GM23338 (cell line): Measurements from ENCODE around the gene C1QTNF7. TPM values are rescaled to one million over a fixed set of nuclear protein-coding genes. Genes with fewer than 3 reads are reported as not detected.

Source experiments
- ATAC-seq: fragments of 200-7000 bp; cut with Tn5 transposase; 3 replicates; pipeline ENCODE4 v1.9.1; 2020
- DNase-seq: peaks from one replicate; pipeline ENCODE4 v3.0.0-alpha.2; 2015; ENCODE audit warnings: low spot score
- H2AFZ ChIP-seq: fragments of 200-600 bp; sonication (generic); 2 replicates; pipeline ENCODE4 v1.8.0; 2016; ENCODE audit warnings: antibody characterized with exemption, mild to moderate bottlenecking, moderate library complexity
- H3F3A ChIP-seq: fragments of 200-600 bp; sonication (generic); replicated peaks from 2 replicates; pipeline ENCODE4 v1.8.0; 2017; ENCODE audit warnings: antibody characterized with exemption, mixed run types, low read depth
- H3K27ac ChIP-seq: fragments of 200-600 bp; sonication (generic); 2 replicates; pipeline ENCODE4 v1.6.1; 2016; ENCODE audit warnings: low read depth
- H3K27me3 ChIP-seq: fragments of 200-600 bp; sonication (generic); 2 replicates; pipeline ENCODE4 v1.8.0; 2016; ENCODE audit warnings: mild to moderate bottlenecking, mixed run types, moderate library complexity; ENCODE audit not compliant: insufficient read depth
- H3K36me3 ChIP-seq: fragments of 200-600 bp; sonication (generic); 2 replicates; pipeline ENCODE4 v1.8.0; 2016; ENCODE audit warnings: mild to moderate bottlenecking; ENCODE audit not compliant: insufficient read depth
- H3K4me1 ChIP-seq: fragments of 200-600 bp; sonication (generic); 2 replicates; pipeline ENCODE4 v1.8.0; 2016; ENCODE audit warnings: mild to moderate bottlenecking, moderate library complexity; ENCODE audit not compliant: insufficient read depth
- H3K4me2 ChIP-seq: fragments of 200-600 bp; sonication (generic); 2 replicates; pipeline ENCODE4 v1.7.1; 2017; ENCODE audit warnings: mixed run types
- H3K4me3 ChIP-seq: fragments of 200-600 bp; sonication (generic); 2 replicates; pipeline ENCODE4 v1.6.1; 2016; ENCODE audit warnings: mixed run types
- H3K79me2 ChIP-seq: fragments of 200-600 bp; sonication (generic); replicated peaks from 2 replicates; pipeline ENCODE4 v1.8.0; 2017; ENCODE audit warnings: mild to moderate bottlenecking; ENCODE audit not compliant: insufficient read depth
- H3K9me2 ChIP-seq: fragments of 200-600 bp; sonication (generic); 2 replicates; pipeline ENCODE4 v1.8.0; 2017; ENCODE audit not compliant: insufficient read depth
- H4K20me1 ChIP-seq: fragments of 200-600 bp; sonication (generic); replicated peaks from 2 replicates; pipeline ENCODE4 v1.8.0; 2017; ENCODE audit warnings: mild to moderate bottlenecking; ENCODE audit not compliant: insufficient read depth
- H3K27ac Mint-ChIP-seq: 2 replicates; pipeline ENCODE4 v1.8.0; 2020; ENCODE audit warnings: inconsistent platforms, mild to moderate bottlenecking, moderate library complexity, mixed read lengths
- H3K27me3 Mint-ChIP-seq: 3 replicates; pipeline ENCODE4 v1.8.0; 2022; ENCODE audit warnings: low read depth, mild to moderate bottlenecking, moderate library complexity, mixed read lengths, inconsistent platforms; ENCODE audit not compliant: insufficient read depth, poor library complexity
- H3K36me3 Mint-ChIP-seq: 3 replicates; pipeline ENCODE4 v1.8.0; 2021; ENCODE audit warnings: low read depth, mild to moderate bottlenecking, inconsistent platforms, moderate library complexity, mixed read lengths
- H3K4me1 Mint-ChIP-seq: 3 replicates; pipeline ENCODE4 v1.8.0; 2020; ENCODE audit warnings: mild to moderate bottlenecking, inconsistent platforms, mixed read lengths
- H3K4me3 Mint-ChIP-seq: 3 replicates; pipeline ENCODE4 v1.8.0; 2021; ENCODE audit warnings: moderate library complexity, mild to moderate bottlenecking, inconsistent platforms, mixed read lengths
- H3K9me3 Mint-ChIP-seq: 3 replicates; pipeline ENCODE4 v1.8.0; 2020; ENCODE audit warnings: moderate library complexity, mild to moderate bottlenecking, inconsistent platforms, mixed read lengths
- CREB1 ChIP-seq: fragments of 250-450 bp; sonication (Bioruptor Pico); IDR thresholded peaks from 2 replicates; pipeline ENCODE4 v1.5.0; 2020; ENCODE audit warnings: low read depth, mild to moderate bottlenecking, moderate library complexity
- ETS1 ChIP-seq: IDR thresholded peaks from 2 replicates; pipeline ENCODE4 v1.6.1; 2016; ENCODE audit warnings: antibody characterized with exemption
- EZH2phosphoT487 ChIP-seq: fragments of 200-600 bp; sonication (generic); IDR thresholded peaks from one replicate; pipeline ENCODE4 v1.8.1; 2018; ENCODE audit warnings: antibody characterized with exemption; ENCODE audit not compliant: unreplicated experiment
- JUNB ChIP-seq: IDR thresholded peaks from one replicate; pipeline ENCODE4 v1.6.1; 2016; ENCODE audit warnings: antibody characterized with exemption; ENCODE audit not compliant: unreplicated experiment
- NANOG ChIP-seq: IDR thresholded peaks from 2 replicates; pipeline ENCODE4 v1.6.1; 2016; ENCODE audit warnings: antibody characterized with exemption, borderline replicate concordance
- POLR2AphosphoS5 ChIP-seq: IDR thresholded peaks from 2 replicates; pipeline ENCODE4 v1.6.1; 2016; ENCODE audit warnings: antibody characterized with exemption, low read depth
- REST ChIP-seq: IDR thresholded peaks from one replicate; pipeline ENCODE4 v1.6.1; 2018; ENCODE audit warnings: antibody characterized with exemption; ENCODE audit not compliant: unreplicated experiment
- STAT1 ChIP-seq: IDR thresholded peaks from one replicate; pipeline ENCODE4 v1.6.1; 2016; ENCODE audit warnings: antibody characterized with exemption; ENCODE audit not compliant: unreplicated experiment
- ZNF114 ChIP-seq: fragments of 250-450 bp; sonication (Bioruptor Pico); IDR thresholded peaks from 2 replicates; pipeline ENCODE4 v1.5.0; 2020; ENCODE audit warnings: mild to moderate bottlenecking, moderate library complexity
- ZNF331 ChIP-seq: fragments of 250-450 bp; sonication (Bioruptor Pico); IDR thresholded peaks from 2 replicates; pipeline ENCODE4 v1.5.0; 2020; ENCODE audit warnings: low read depth, mild to moderate bottlenecking, moderate library complexity
- polyA plus RNA-seq: library from polyadenylated mRNA; unstranded; fragments of >200 nt; fragmentation: Nextera tagmentation; extraction: Ambion mirVana; gene quantifications from 2 replicates; pipeline ENCODE4 v1.2.1, GENCODE V29; 2016
- total RNA-seq: library from RNA; depleted of rRNA; stranded (reverse); fragments of >200 nt; shearing (Covaris generic); gene quantifications from 2 replicates; pipeline ENCODE4 v1.2.3, GENCODE V29; 2014
- TF ChIP-seq, protein P1 (sequence below): fragments of 250-450 bp; sonication (Bioruptor Pico); IDR thresholded peaks from 2 replicates; pipeline ENCODE4 v1.5.0; 2020; ENCODE audit warnings: mild to moderate bottlenecking, moderate library complexity

The C1QTNF7 gene
- total and polyA plus RNA-seq, 2 experiments from 2014 or later, result not detected

DNA sequence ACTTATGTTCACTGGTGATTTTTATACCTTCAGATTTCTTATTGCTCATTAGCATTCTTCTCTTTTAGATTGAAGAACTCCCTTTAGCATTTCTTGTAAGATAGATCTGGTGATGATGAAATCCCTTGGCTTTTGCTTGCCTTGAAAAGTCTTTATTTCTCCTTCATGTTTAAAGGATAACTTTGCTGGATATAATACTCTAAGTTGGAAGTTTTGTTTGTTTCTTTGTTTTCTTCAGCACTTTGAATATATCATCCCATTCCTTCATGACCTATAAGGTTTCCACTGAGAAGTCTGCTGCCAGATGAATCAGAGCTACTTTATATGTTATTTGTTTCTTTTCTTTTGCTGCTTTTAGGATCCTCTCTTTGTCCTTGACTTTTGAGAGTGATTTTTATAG lies 60.3 kb downstream of the C1QTNF7 start:
- ATAC-seq (no peak), DNase-seq (no peak)
- Histone ChIP-seq H2AFZ (no peak overlapping the region), H3K27me3 (no peaks in the 10 kb centered on the region), H3K9me2 (0 out of 2 replicates have a peak, but pooled peaks cover 4% of the 10 kb centered on the region), H3K27ac (no peak overlapping the region), H4K20me1 (no peaks in the 10 kb centered on the region), H3F3A (no peaks in the 10 kb centered on the region), H3K79me2 (0 out of 2 replicates have a peak, but pooled peaks cover 3% of the 10 kb centered on the region), H3K4me3 (no peak overlapping the region), H3K4me1 (no peaks in the 10 kb centered on the region; the same call in 1 of the 2 replicates), H3K4me2 (no peak overlapping the region), H3K36me3 (no peaks in the 10 kb centered on the region)
- TF ChIP-seq ZNF114 (CRISPR knock-in tag), result no peak
- TF ChIP-seq NANOG, result no peak
- TF ChIP-seq EZH2phosphoT487, result no peak
- no peak for TF ChIP-seq STAT1
- no peak for TF ChIP-seq ZNF331 (CRISPR knock-in tag)
- no peak for TF ChIP-seq POLR2AphosphoS5
- no peak for TF ChIP-seq ETS1
- no peak for TF ChIP-seq REST
- TF ChIP-seq JUNB, result no peak
- TF ChIP-seq CREB1, result no peak
- TF ChIP-seq, protein P1, sequence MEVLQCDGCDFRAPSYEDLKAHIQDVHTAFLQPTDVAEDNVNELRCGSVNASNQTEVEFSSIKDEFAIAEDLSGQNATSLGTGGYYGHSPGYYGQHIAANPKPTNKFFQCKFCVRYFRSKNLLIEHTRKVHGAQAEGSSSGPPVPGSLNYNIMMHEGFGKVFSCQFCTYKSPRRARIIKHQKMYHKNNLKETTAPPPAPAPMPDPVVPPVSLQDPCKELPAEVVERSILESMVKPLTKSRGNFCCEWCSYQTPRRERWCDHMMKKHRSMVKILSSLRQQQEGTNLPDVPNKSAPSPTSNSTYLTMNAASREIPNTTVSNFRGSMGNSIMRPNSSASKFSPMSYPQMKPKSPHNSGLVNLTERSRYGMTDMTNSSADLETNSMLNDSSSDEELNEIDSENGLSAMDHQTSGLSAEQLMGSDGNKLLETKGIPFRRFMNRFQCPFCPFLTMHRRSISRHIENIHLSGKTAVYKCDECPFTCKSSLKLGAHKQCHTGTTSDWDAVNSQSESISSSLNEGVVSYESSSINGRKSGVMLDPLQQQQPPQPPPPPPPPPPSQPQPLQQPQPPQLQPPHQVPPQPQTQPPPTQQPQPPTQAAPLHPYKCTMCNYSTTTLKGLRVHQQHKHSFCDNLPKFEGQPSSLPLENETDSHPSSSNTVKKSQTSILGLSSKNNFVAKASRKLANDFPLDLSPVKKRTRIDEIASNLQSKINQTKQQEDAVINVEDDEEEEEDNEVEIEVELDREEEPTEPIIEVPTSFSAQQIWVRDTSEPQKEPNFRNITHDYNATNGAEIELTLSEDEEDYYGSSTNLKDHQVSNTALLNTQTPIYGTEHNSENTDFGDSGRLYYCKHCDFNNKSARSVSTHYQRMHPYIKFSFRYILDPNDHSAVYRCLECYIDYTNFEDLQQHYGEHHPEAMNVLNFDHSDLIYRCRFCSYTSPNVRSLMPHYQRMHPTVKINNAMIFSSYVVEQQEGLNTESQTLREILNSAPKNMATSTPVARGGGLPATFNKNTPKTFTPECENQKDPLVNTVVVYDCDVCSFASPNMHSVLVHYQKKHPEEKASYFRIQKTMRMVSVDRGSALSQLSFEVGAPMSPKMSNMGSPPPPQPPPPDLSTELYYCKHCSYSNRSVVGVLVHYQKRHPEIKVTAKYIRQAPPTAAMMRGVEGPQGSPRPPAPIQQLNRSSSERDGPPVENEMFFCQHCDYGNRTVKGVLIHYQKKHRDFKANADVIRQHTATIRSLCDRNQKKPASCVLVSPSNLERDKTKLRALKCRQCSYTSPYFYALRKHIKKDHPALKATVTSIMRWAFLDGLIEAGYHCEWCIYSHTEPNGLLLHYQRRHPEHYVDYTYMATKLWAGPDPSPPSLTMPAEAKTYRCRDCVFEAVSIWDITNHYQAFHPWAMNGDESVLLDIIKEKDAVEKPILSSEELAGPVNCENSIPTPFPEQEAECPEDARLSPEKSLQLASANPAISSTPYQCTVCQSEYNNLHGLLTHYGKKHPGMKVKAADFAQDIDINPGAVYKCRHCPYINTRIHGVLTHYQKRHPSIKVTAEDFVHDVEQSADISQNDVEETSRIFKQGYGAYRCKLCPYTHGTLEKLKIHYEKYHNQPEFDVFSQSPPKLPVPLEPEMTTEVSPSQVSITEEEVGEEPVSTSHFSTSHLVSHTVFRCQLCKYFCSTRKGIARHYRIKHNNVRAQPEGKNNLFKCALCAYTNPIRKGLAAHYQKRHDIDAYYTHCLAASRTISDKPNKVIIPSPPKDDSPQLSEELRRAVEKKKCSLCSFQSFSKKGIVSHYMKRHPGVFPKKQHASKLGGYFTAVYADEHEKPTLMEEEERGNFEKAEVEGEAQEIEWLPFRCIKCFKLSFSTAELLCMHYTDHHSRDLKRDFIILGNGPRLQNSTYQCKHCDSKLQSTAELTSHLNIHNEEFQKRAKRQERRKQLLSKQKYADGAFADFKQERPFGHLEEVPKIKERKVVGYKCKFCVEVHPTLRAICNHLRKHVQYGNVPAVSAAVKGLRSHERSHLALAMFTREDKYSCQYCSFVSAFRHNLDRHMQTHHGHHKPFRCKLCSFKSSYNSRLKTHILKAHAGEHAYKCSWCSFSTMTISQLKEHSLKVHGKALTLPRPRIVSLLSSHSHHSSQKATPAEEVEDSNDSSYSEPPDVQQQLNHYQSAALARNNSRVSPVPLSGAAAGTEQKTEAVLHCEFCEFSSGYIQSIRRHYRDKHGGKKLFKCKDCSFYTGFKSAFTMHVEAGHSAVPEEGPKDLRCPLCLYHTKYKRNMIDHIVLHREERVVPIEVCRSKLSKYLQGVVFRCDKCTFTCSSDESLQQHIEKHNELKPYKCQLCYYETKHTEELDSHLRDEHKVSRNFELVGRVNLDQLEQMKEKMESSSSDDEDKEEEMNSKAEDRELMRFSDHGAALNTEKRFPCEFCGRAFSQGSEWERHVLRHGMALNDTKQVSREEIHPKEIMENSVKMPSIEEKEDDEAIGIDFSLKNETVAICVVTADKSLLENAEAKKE, result no peak
- Mint-ChIP-seq H3K27ac (no peak overlapping the region), H3K4me1 (no peaks in the 10 kb centered on the region), H3K36me3 (peaks cover 32% of the 10 kb centered on the region), H3K27me3 (no peaks in the 10 kb centered on the region), H3K9me3 (peaks cover 6% of the 10 kb centered on the region; the same call in 2 of the 3 replicates), H3K4me3 (no peak overlapping the region)
